Measurements from ENCODE around the gene ASB5. TPM values are rescaled to one million over a fixed set of nuclear protein-coding genes. Genes with fewer than 3 reads are reported as not detected.

ASB5 gene
- total and polyA plus RNA-seq, 2 donors (not counting 1 experiment from before 2014, with no cell fraction given) = 1.0 to 1.8 TPM

- Histone ChIP-seq H2AFZ (ENCODE audit: low read length) (no peak overlapping the region), H3K4me3 (replicated peaks in 1 of 4; ENCODE audit: control extremely low read depth in 1 of 4, insufficient read depth in 1 of 4, low read depth in 3 of 4, low read length in 4 of 4) (no peak overlapping the region), H3K9ac (ENCODE audit: insufficient read depth, low read length) (no peak overlapping the region), H3K4me2 (ENCODE audit: extremely low read depth, insufficient read depth, low read length) (no peak overlapping the region), H4K20me1 (ENCODE audit: control insufficient read depth, extremely low read depth, insufficient read depth, low read length) (no peaks in the 10 kb centered on the region), H3K27ac (ENCODE audit: insufficient read depth, low read length) (no peak overlapping the region), H3K9me3 (ENCODE audit: control insufficient read depth, insufficient read depth, low read depth, low read length) (no peaks in the 10 kb centered on the region), H3K4me1 (ENCODE audit: control insufficient read depth, extremely low read depth, insufficient read depth, low read length) (peaks cover 7% of the 10 kb centered on the region), H3K79me2 (ENCODE audit: control insufficient read depth, insufficient read depth, low read length) (no peaks in the 10 kb centered on the region), H3K27me3 (ENCODE audit: control insufficient read depth, insufficient read depth, low read length) (no peaks in the 10 kb centered on the region), H3K36me3 (ENCODE audit: control insufficient read depth, insufficient read depth, low read length) (no peaks in the 10 kb centered on the region)
- DNase-seq (ENCODE audit: low read depth in 2 of 2) = no peak
- TF ChIP-seq EZH2 (IDR thresholded peaks at IDR 0.05; ENCODE audit: low read length, missing control alignments) = no peak
- TF ChIP-seq CTCF (conservative IDR thresholded peaks at IDR 0.05 in 1 of 2, IDR thresholded peaks at IDR 0.05 in 1 of 2; ENCODE audit: low read depth in 1 of 2, low read length in 2 of 2) = no peak
These were observed 3.8 kb upstream of the ASB5 start for GRCh38 chr4:176272799-176273198.

GRCh38 chr4:176271749-176272148, 2.7 kb upstream of the ASB5 start:
- Histone ChIP-seq H3K27ac (ENCODE audit: insufficient read depth, low read length) (peak overlapping the region; percentile 52), H2AFZ (ENCODE audit: low read length) (no peak overlapping the region)
- DNase-seq (ENCODE audit: low read depth in 2 of 2) = peak; percentile 51 to 61

GRCh38 chr4:176270669-176271068, 1.6 kb upstream of the ASB5 start:
- no peaks in the 10 kb centered on the region for H3K9me3 ChIP-seq (ENCODE audit: control insufficient read depth, insufficient read depth, low read depth, low read length)
- H3K4me1 ChIP-seq (ENCODE audit: control insufficient read depth, extremely low read depth, insufficient read depth, low read length) = peaks cover 7% of the 10 kb centered on the region
- peak overlapping the region in 2 of 4 experiments; percentile 19 to 25 for H3K4me3 ChIP-seq (replicated peaks in 1 of 4; ENCODE audit: control extremely low read depth in 1 of 4, insufficient read depth in 1 of 4, low read depth in 3 of 4, low read length in 4 of 4)
- peak overlapping the region; percentile 49 for H3K4me2 ChIP-seq (ENCODE audit: extremely low read depth, insufficient read depth, low read length)
- no peaks in the 10 kb centered on the region for H3K79me2 ChIP-seq (ENCODE audit: control insufficient read depth, insufficient read depth, low read length)
- peak overlapping the region; percentile 81 for H3K27ac ChIP-seq (ENCODE audit: insufficient read depth, low read length)
- H3K9ac ChIP-seq (ENCODE audit: insufficient read depth, low read length) = no peak overlapping the region
- no peaks in the 10 kb centered on the region for H3K27me3 ChIP-seq (ENCODE audit: control insufficient read depth, insufficient read depth, low read length)
- DNase-seq (ENCODE audit: low read depth in 2 of 2) = peak; percentile 96 to 100
- no peaks in the 10 kb centered on the region for H3K36me3 ChIP-seq (ENCODE audit: control insufficient read depth, insufficient read depth, low read length)
- TF ChIP-seq EZH2 (IDR thresholded peaks at IDR 0.05; ENCODE audit: low read length, missing control alignments) (no peak), CTCF (conservative IDR thresholded peaks at IDR 0.05 in 1 of 2, IDR thresholded peaks at IDR 0.05 in 1 of 2; ENCODE audit: low read depth in 1 of 2, low read length in 2 of 2) (no peak)
- H4K20me1 ChIP-seq (ENCODE audit: control insufficient read depth, extremely low read depth, insufficient read depth, low read length) = no peaks in the 10 kb centered on the region
- H2AFZ ChIP-seq (ENCODE audit: low read length) = no peak overlapping the region

More at GRCh38 chr4:176271749-176272148, 2.7 kb upstream of the ASB5 start:
- Histone ChIP-seq H4K20me1 (ENCODE audit: control insufficient read depth, extremely low read depth, insufficient read depth, low read length) (no peaks in the 10 kb centered on the region), H3K4me2 (ENCODE audit: extremely low read depth, insufficient read depth, low read length) (no peak overlapping the region), H3K4me1 (ENCODE audit: control insufficient read depth, extremely low read depth, insufficient read depth, low read length) (peaks cover 7% of the 10 kb centered on the region), H3K9me3 (ENCODE audit: control insufficient read depth, insufficient read depth, low read depth, low read length) (no peaks in the 10 kb centered on the region), H3K79me2 (ENCODE audit: control insufficient read depth, insufficient read depth, low read length) (no peaks in the 10 kb centered on the region), H3K4me3 (replicated peaks in 1 of 4; ENCODE audit: control extremely low read depth in 1 of 4, insufficient read depth in 1 of 4, low read depth in 3 of 4, low read length in 4 of 4) (no peak overlapping the region), H3K9ac (ENCODE audit: insufficient read depth, low read length) (no peak overlapping the region), H3K36me3 (ENCODE audit: control insufficient read depth, insufficient read depth, low read length) (no peaks in the 10 kb centered on the region), H3K27me3 (ENCODE audit: control insufficient read depth, insufficient read depth, low read length) (no peaks in the 10 kb centered on the region)
- TF ChIP-seq CTCF (conservative IDR thresholded peaks at IDR 0.05 in 1 of 2, IDR thresholded peaks at IDR 0.05 in 1 of 2; ENCODE audit: low read depth in 1 of 2, low read length in 2 of 2) = no peak
- no peak for TF ChIP-seq EZH2 (IDR thresholded peaks at IDR 0.05; ENCODE audit: low read length, missing control alignments)

All from fibroblast of lung (primary cell).